Measurements from ENCODE around the gene PDXP.
A peak's percentile ranks its signal among the peaks of the same experiment; 100 is the strongest.

PDXP gene

DNA sequence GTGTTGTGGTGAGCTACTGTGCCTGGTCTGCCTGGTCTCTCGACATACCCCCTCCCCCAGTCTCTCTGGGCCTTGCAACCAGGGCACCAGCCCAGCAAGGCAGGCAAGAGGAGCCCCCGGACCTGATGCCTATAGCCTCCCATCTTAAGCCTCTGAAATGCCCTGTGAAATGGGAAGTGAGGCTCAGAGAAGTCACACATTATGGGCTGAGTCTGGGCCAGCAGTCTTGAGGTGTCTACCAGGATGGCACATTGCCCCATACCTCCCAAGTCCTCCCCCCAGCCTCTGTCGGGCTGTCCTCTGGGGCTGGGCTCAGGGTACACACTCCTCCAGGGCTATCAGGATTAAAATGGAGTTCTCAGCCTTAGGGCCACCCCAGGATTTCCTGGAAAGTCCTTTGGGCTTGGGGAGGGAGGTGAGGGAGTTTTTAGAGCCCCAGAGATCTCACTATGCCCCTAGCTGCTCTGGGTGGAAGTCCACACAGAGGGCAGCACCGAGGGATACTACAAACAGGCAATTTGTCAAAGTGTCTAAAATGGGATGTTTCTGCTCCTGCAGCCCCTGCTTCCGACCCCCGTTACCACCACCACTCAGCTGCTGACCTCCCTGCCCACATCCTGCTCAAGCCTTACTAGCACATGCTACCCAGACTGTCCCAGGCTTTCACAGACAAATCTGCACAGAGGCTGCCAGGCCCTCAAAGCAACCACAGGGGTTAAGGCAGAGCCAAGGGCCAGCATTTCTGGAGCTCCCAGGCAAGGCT lies 22.2 kb upstream of the PDXP start:
- Histone ChIP-seq H3K9me3 (ENCODE audit: control insufficient read depth, insufficient read depth, low read depth, low read length) (no peaks in the 10 kb centered on the region), H3K4me1 (ENCODE audit: control insufficient read depth, insufficient read depth, low read length) (peaks cover 22% of the 10 kb centered on the region), H3K27ac (ENCODE audit: extremely low read depth, low read depth, low read length) (no peak overlapping the region), H3K36me3 (ENCODE audit: control insufficient read depth in 2 of 2, insufficient read depth in 1 of 2, low read length in 2 of 2) (peaks cover 0 to 21% of the 10 kb centered on the region in 2 experiments; a peak in 1 of 3 replicates), H3K4me3 (ENCODE audit: low read depth, low read length) (no peak overlapping the region)
- ChIA-PET CTCF (interaction anchor here (0.5 to 17.0 kb wide), 9 partner anchors 6 to 97 kb away, joined by 3 to 353 read pairs (median 5); partner anchors contain the start of genes LGALS1, NOL12 and PDXP), POLR2A (interaction anchor here (0.6 to 11.0 kb wide), 5 partner anchors 8 to 75 kb away, joined by 3 to 80 read pairs (median 3); partner anchors contain the start of genes GGA1 and PDXP)
- TF ChIP-seq, protein P1, sequence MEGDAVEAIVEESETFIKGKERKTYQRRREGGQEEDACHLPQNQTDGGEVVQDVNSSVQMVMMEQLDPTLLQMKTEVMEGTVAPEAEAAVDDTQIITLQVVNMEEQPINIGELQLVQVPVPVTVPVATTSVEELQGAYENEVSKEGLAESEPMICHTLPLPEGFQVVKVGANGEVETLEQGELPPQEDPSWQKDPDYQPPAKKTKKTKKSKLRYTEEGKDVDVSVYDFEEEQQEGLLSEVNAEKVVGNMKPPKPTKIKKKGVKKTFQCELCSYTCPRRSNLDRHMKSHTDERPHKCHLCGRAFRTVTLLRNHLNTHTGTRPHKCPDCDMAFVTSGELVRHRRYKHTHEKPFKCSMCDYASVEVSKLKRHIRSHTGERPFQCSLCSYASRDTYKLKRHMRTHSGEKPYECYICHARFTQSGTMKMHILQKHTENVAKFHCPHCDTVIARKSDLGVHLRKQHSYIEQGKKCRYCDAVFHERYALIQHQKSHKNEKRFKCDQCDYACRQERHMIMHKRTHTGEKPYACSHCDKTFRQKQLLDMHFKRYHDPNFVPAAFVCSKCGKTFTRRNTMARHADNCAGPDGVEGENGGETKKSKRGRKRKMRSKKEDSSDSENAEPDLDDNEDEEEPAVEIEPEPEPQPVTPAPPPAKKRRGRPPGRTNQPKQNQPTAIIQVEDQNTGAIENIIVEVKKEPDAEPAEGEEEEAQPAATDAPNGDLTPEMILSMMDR (tag by site-specific recombination; IDR thresholded peaks at IDR 0.05) = peak; percentile 38; the same call in 1 of the 2 replicates
- no peak for TF ChIP-seq SCRT1 (tag by site-specific recombination; IDR thresholded peaks at IDR 0.05; ENCODE audit: borderline replicate concordance)
- TF ChIP-seq ZFP69B (tag by site-specific recombination; IDR thresholded peaks at IDR 0.05) = no peak
- TF ChIP-seq KLF8 (tag by site-specific recombination; IDR thresholded peaks at IDR 0.05) = no peak
- TF ChIP-seq PRDM2 (tag by site-specific recombination; IDR thresholded peaks at IDR 0.05; ENCODE audit: borderline replicate concordance) = no peak
- TF ChIP-seq ZNF121 (tag by site-specific recombination; IDR thresholded peaks at IDR 0.05) = no peak
- no peak for TF ChIP-seq ZNF133 (tag by site-specific recombination; IDR thresholded peaks at IDR 0.05)
- TF ChIP-seq ZNF530 (tag by site-specific recombination; IDR thresholded peaks at IDR 0.05; ENCODE audit: low read depth) = no peak
- no peak for TF ChIP-seq ZNF311 (tag by site-specific recombination; IDR thresholded peaks at IDR 0.05; ENCODE audit: borderline replicate concordance)
- no peak for TF ChIP-seq YY1 (tag by site-specific recombination; IDR thresholded peaks at IDR 0.05)
- TF ChIP-seq ZNF624 (tag by site-specific recombination; IDR thresholded peaks at IDR 0.05) = no peak
- no peak for TF ChIP-seq KLF1 (tag by site-specific recombination; IDR thresholded peaks at IDR 0.05)
- TF ChIP-seq ZNF510 (tag by site-specific recombination; IDR thresholded peaks at IDR 0.05; ENCODE audit: insufficient replicate concordance) = no peak
- TF ChIP-seq ZIC2 (tag by site-specific recombination; IDR thresholded peaks at IDR 0.05) = peak; percentile 45
- TF ChIP-seq ZNF792 (tag by site-specific recombination; IDR thresholded peaks at IDR 0.05) = no peak
- no peak for TF ChIP-seq ZNF433 (tag by site-specific recombination; IDR thresholded peaks at IDR 0.05; ENCODE audit: low read depth)

DNA sequence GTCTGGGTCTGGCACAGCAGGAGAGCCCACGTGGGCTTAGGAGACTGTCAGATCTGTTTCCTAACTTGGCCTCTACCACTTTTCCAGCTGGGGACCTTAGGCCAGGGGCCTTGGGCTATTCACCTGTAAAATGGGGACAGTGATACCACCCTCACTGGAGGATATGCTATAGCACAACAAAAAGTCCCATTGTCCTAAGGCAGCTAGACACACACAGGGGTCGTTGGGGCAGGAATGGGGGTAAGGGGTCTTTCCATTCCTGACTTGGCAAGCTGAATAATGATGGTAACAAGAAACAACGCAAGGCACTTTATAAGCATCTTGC lies 21.6 kb upstream of the PDXP start:
- ChIA-PET POLR2A (interaction anchor here (0.6 to 11.0 kb wide), 5 partner anchors 9 to 75 kb away, joined by 3 to 80 read pairs (median 3); partner anchors contain the start of genes GGA1 and PDXP), CTCF (interaction anchor here (0.9 to 17.0 kb wide), 7 partner anchors 9 to 70 kb away, joined by 3 to 353 read pairs (median 6); partner anchors contain the start of genes LGALS1, NOL12 and PDXP)
- Histone ChIP-seq H3K4me3 (ENCODE audit: low read depth, low read length) (no peak overlapping the region), H3K27ac (ENCODE audit: extremely low read depth, low read depth, low read length) (no peak overlapping the region), H3K36me3 (ENCODE audit: control insufficient read depth in 2 of 2, insufficient read depth in 1 of 2, low read length in 2 of 2) (peaks cover 0 to 21% of the 10 kb centered on the region in 2 experiments; a peak in 1 of 3 replicates), H3K4me1 (ENCODE audit: control insufficient read depth, insufficient read depth, low read length) (peaks cover 22% of the 10 kb centered on the region), H3K9me3 (ENCODE audit: control insufficient read depth, insufficient read depth, low read depth, low read length) (no peaks in the 10 kb centered on the region)
- no peak for TF ChIP-seq ZNF23 (tag by site-specific recombination; IDR thresholded peaks at IDR 0.05; ENCODE audit: borderline replicate concordance)
- TF ChIP-seq, protein P2, sequence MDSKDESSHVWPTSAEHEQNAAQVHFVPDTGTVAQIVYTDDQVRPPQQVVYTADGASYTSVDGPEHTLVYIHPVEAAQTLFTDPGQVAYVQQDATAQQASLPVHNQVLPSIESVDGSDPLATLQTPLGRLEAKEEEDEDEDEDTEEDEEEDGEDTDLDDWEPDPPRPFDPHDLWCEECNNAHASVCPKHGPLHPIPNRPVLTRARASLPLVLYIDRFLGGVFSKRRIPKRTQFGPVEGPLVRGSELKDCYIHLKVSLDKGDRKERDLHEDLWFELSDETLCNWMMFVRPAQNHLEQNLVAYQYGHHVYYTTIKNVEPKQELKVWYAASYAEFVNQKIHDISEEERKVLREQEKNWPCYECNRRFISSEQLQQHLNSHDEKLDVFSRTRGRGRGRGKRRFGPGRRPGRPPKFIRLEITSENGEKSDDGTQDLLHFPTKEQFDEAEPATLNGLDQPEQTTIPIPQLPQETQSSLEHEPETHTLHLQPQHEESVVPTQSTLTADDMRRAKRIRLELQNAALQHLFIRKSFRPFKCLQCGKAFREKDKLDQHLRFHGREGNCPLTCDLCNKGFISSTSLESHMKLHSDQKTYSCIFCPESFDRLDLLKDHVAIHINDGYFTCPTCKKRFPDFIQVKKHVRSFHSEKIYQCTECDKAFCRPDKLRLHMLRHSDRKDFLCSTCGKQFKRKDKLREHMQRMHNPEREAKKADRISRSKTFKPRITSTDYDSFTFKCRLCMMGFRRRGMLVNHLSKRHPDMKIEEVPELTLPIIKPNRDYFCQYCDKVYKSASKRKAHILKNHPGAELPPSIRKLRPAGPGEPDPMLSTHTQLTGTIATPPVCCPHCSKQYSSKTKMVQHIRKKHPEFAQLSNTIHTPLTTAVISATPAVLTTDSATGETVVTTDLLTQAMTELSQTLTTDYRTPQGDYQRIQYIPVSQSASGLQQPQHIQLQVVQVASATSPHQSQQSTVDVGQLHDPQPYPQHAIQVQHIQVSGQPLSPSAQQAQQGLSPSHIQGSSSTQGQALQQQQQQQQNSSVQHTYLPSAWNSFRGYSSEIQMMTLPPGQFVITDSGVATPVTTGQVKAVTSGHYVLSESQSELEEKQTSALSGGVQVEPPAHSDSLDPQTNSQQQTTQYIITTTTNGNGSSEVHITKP (tag by site-specific recombination; IDR thresholded peaks at IDR 0.05) = peak; percentile 75
- TF ChIP-seq, protein P3, sequence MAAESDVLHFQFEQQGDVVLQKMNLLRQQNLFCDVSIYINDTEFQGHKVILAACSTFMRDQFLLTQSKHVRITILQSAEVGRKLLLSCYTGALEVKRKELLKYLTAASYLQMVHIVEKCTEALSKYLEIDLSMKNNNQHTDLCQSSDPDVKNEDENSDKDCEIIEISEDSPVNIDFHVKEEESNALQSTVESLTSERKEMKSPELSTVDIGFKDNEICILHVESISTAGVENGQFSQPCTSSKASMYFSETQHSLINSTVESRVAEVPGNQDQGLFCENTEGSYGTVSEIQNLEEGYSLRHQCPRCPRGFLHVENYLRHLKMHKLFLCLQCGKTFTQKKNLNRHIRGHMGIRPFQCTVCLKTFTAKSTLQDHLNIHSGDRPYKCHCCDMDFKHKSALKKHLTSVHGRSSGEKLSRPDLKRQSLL (tag by site-specific recombination; IDR thresholded peaks at IDR 0.05) = no peak
- 0 out of 2 replicates have a peak, but pooled peaks have one; percentile 10 for TF ChIP-seq ZNF664 (tag by site-specific recombination; IDR thresholded peaks at IDR 0.05)

All from HEK293 (cell line).